ENCODE data around the gene MEGF11. TPM values are rescaled to one million over a fixed set of nuclear protein-coding genes. Genes with fewer than 3 reads are reported as not detected.

Gene MEGF11
- total and polyA plus RNA-seq, 8 donors: 0.05 to 0.92 (median 0.14) TPM; not detected in 4

- Histone ChIP-seq H3K4me3 (no peak overlapping the region), H3K27me3 (peaks cover 0 to 34% (median 0%) of the 10 kb centered on the region in 3 donors), H3K27ac (no peak overlapping the region), H3K9me3 (no peaks in the 10 kb centered on the region), H3K36me3 (no peaks in the 10 kb centered on the region), H3K4me1 (no peaks in the 10 kb centered on the region)
- WGBS, 5 donors: 77 to 82% (median 79%) methylated on average over 13 of the region's 13 CpGs
- intact Hi-C loops (cut with DNase I; ENCODE audit: low total_unique reads): no loop called here
- DNase-seq: no peak
- no peak for TF ChIP-seq EP300 (IDR thresholded peaks at IDR 0.05)
Measured at GRCh38 chr15:66171841-66172240, 81.7 kb downstream of the MEGF11 start.

- 69 to 91% (median 84%) methylated on average over 4 to 5 of the region's 5 CpGs for WGBS, 5 donors
- intact Hi-C loops (cut with DNase I; ENCODE audit: low total_unique reads): no loop called here
- Histone ChIP-seq H3K4me1 (no peaks in the 10 kb centered on the region), H3K36me3 (no peaks in the 10 kb centered on the region), H3K9me3 (no peaks in the 10 kb centered on the region), H3K27ac (no peak overlapping the region), H3K27me3 (peaks cover 0 to 29% (median 0%) of the 10 kb centered on the region in 3 donors), H3K4me3 (no peak overlapping the region)
- no peak for DNase-seq
- TF ChIP-seq, protein P1, sequence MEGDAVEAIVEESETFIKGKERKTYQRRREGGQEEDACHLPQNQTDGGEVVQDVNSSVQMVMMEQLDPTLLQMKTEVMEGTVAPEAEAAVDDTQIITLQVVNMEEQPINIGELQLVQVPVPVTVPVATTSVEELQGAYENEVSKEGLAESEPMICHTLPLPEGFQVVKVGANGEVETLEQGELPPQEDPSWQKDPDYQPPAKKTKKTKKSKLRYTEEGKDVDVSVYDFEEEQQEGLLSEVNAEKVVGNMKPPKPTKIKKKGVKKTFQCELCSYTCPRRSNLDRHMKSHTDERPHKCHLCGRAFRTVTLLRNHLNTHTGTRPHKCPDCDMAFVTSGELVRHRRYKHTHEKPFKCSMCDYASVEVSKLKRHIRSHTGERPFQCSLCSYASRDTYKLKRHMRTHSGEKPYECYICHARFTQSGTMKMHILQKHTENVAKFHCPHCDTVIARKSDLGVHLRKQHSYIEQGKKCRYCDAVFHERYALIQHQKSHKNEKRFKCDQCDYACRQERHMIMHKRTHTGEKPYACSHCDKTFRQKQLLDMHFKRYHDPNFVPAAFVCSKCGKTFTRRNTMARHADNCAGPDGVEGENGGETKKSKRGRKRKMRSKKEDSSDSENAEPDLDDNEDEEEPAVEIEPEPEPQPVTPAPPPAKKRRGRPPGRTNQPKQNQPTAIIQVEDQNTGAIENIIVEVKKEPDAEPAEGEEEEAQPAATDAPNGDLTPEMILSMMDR (IDR thresholded peaks at IDR 0.05): no peak
- TF ChIP-seq POLR2A (IDR thresholded peaks at IDR 0.05): no peak
- no peak for TF ChIP-seq POLR2AphosphoS5 (IDR thresholded peaks at IDR 0.05)
- no peak for TF ChIP-seq EP300 (IDR thresholded peaks at IDR 0.05)
Measured at GRCh38 chr15:66170716-66171115, 82.8 kb downstream of the MEGF11 start.

DNA sequence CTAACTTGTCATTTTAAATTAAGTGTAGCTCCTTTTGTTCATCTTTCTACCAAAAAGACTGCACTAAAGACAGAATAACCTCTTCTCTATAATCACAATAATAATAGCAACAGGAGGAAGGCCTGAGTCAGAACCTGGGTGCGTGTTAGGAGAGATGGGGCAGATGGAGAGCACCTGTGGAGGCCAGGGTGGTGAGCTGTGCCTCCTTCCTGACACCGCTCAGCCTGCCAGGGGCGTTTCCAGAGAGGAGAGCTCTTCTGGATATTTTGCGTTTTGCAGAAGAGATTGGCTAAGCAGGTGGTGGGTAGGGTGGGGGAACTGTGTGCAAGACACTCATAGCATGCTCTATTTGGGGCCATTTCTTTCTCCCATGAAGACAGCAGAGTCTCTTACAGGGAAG, 83.5 kb downstream of the MEGF11 start:
- no peak for DNase-seq
- Histone ChIP-seq H3K9me3 (no peaks in the 10 kb centered on the region), H3K27me3 (peaks cover 0 to 29% (median 0%) of the 10 kb centered on the region in 3 donors), H3K4me1 (no peaks in the 10 kb centered on the region), H3K4me3 (no peak overlapping the region), H3K27ac (no peak overlapping the region), H3K36me3 (no peaks in the 10 kb centered on the region)
- 73 to 90% (median 82%) methylated on average over 4 of the region's 4 CpGs for WGBS, 5 donors
- no peak for TF ChIP-seq POLR2AphosphoS5 (IDR thresholded peaks at IDR 0.05)
- TF ChIP-seq POLR2A (IDR thresholded peaks at IDR 0.05): no peak
- TF ChIP-seq, protein P1 (IDR thresholded peaks at IDR 0.05): no peak
- TF ChIP-seq EP300 (IDR thresholded peaks at IDR 0.05): no peak
- intact Hi-C loops (cut with DNase I; ENCODE audit: low total_unique reads): no loop called here

DNA sequence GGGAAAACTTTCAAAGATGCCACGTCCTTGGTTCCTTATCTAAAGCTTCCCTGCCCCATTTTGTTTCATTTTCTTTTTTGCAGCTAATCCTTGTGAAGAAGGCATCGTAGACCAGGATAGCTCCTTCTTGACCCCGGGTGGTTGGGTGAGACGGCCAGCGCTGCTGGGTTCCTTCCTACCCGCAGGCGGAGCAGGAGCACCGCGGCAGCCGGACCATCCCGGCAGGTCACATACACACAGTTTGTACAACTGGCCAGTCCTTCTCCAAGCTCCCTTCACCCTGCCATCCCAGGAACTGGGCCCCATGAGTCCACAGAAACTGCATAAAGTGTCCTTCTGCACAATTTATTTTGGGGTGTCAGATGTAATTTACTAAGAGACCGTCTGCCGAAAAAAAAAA, 83.9 kb downstream of the MEGF11 start:
- H3K4me3 ChIP-seq: no peak overlapping the region
- H3K27me3 ChIP-seq: peaks cover 0 to 29% (median 0%) of the 10 kb centered on the region in 3 donors
- WGBS, 5 donors: 77 to 84% (median 80%) methylated on average over 13 of the region's 13 CpGs
- no peak for TF ChIP-seq EP300 (IDR thresholded peaks at IDR 0.05)
- TF ChIP-seq, protein P1 (IDR thresholded peaks at IDR 0.05): no peak
- no peak for TF ChIP-seq POLR2A (IDR thresholded peaks at IDR 0.05)
- TF ChIP-seq POLR2AphosphoS5 (IDR thresholded peaks at IDR 0.05): no peak
- no peak overlapping the region for H3K27ac ChIP-seq
- no peak for DNase-seq
- H3K9me3 ChIP-seq: no peaks in the 10 kb centered on the region
- H3K4me1 ChIP-seq: no peaks in the 10 kb centered on the region
- no peaks in the 10 kb centered on the region for H3K36me3 ChIP-seq
- intact Hi-C loops (cut with DNase I; ENCODE audit: low total_unique reads): no loop called here

DNA sequence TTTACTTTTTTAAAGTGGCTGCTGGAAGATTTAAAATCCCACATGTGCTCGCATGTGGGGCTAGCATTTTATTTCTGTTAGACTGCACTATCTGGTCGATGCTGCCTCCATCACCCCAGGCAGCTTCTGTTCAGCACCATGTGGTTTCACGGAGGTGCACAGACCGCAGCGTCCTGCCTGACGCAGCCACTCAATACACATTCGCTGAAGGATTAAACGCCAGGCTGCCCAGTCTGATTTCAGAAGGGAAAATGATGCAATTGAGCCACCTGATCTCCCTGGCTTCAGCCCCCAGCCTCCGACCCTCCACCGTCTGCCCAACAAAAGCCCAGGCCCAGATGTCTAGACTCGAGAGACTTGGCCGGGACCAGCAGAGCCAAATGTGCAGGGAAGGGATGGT, 84.5 kb downstream of the MEGF11 start:
- TF ChIP-seq EP300 (IDR thresholded peaks at IDR 0.05) (no peak), POLR2A (IDR thresholded peaks at IDR 0.05) (no peak), POLR2AphosphoS5 (IDR thresholded peaks at IDR 0.05) (no peak)
- TF ChIP-seq, protein P1 (IDR thresholded peaks at IDR 0.05): no peak
- no peak for DNase-seq
- no peak overlapping the region for H3K27ac ChIP-seq
- no peaks in the 10 kb centered on the region for H3K36me3 ChIP-seq
- H3K4me1 ChIP-seq: no peaks in the 10 kb centered on the region
- H3K27me3 ChIP-seq: peaks cover 0 to 24% (median 0%) of the 10 kb centered on the region in 3 donors
- no peaks in the 10 kb centered on the region for H3K9me3 ChIP-seq
- intact Hi-C loops (cut with DNase I; ENCODE audit: low total_unique reads): no loop called here
- no peak overlapping the region for H3K4me3 ChIP-seq
- 72 to 88% (median 76%) methylated on average over 12 of the region's 12 CpGs for WGBS, 5 donors
